Testis (tissue), 3 donors: Measurements from ENCODE around the gene PPP2CA. TPM values are rescaled to one million over a fixed set of nuclear protein-coding genes. Genes with fewer than 3 reads are reported as not detected.
A peak's percentile ranks its signal among the peaks of the same experiment; 100 is the strongest.

Source experiments
- DNase-seq: peaks from one replicate; pipeline ENCODE4 v3.0.0-alpha.2; 2019
- H3K27ac ChIP-seq, 2 donors: fragments of 200-600 bp; sonication (generic); one replicate each; pipeline ENCODE4 v1.5.1; 2019
- H3K27me3 ChIP-seq: fragments of 200-600 bp; sonication (generic); one replicate; pipeline ENCODE4 v1.5.1; 2019
- H3K36me3 ChIP-seq: fragments of 200-600 bp; sonication (generic); one replicate; pipeline ENCODE4 v1.5.1; 2017; ENCODE audit warnings: low read depth; ENCODE audit errors: missing control alignments
- H3K4me1 ChIP-seq: fragments of 200-600 bp; sonication (generic); one replicate; pipeline ENCODE4 v1.5.1; 2019
- H3K4me3 ChIP-seq, 2 donors: fragments of 200-600 bp; sonication (generic); one replicate each; pipeline ENCODE4 v1.5.1; 2017 to 2019
- H3K9me3 ChIP-seq: fragments of 200-600 bp; sonication (generic); one replicate; pipeline ENCODE4 v1.5.1; 2017
- CTCF ChIP-seq, 3 experiments: fragments of 450-650 bp in 2 of 3; fragments of 200-600 bp in 1 of 3; sonication (generic) in 1 of 3; IDR thresholded peaks; one replicate each; pipeline ENCODE4 v1.5.1; 2016 to 2019; ENCODE audit warnings: antibody characterized with exemption in 3 of 3, mild to moderate bottlenecking in 2 of 3, moderate library complexity in 1 of 3
- POLR2A ChIP-seq: fragments of 450-650 bp; IDR thresholded peaks from one replicate; pipeline ENCODE4 v1.6.1; 2017; ENCODE audit warnings: antibody characterized with exemption, mild to moderate bottlenecking, moderate library complexity
- WGBS, 2 donors: methylation state at CpG; one replicate each; pipeline ENCODE4 v1.1.5; 2018; 5-methylcytosine and 5-hydroxymethylcytosine counted together
- intact Hi-C: fragments of 100-400 bp; cut with DNase I; formaldehyde crosslinking; loops from one replicate; pipeline ENCODE4 v1.15.1; 2023; ENCODE audit warnings: low total_unique reads
- polyA plus RNA-seq: library from polyadenylated mRNA; stranded (reverse); fragments of 350-450 nt; fragmentation: Illumina TruSeq; extraction: RNeasy Lipid Tissue Mini Kit (QIAGEN cat#74804); gene quantifications from one replicate; pipeline ENCODE4 v1.2.3, GENCODE V29; 2014; ENCODE audit warnings: low read depth, low replicate concordance; ENCODE audit not compliant: insufficient read depth
- total RNA-seq, 2 donors: library from RNA; depleted of rRNA; stranded (reverse); fragments of >200 nt; gene quantifications; one replicate each; pipeline ENCODE4 v1.2.3, GENCODE V29; 2016

The PPP2CA gene
- total and polyA plus RNA-seq, 3 donors from 2014 or later: 105 to 214 (median 125) TPM

GRCh38 chr5:134228624-134229023 lies 2.8 kb upstream of the PPP2CA start:
- H3K9me3 ChIP-seq: no peaks in the 10 kb centered on the region
- no peak overlapping the region for H3K27ac ChIP-seq
- no peaks in the 10 kb centered on the region for H3K36me3 ChIP-seq
- no peak overlapping the region for H3K4me3 ChIP-seq
- TF ChIP-seq CTCF (IDR thresholded peaks at IDR 0.05) (no peak), POLR2A (no peak)
- H3K27me3 ChIP-seq: no peaks in the 10 kb centered on the region
- no peak for DNase-seq
- H3K4me1 ChIP-seq: peaks cover 6% of the 10 kb centered on the region
- intact Hi-C loops: no loop called here

- Histone ChIP-seq H3K4me1 (peaks cover 6% of the 10 kb centered on the region), H3K27ac (no peak overlapping the region), H3K27me3 (no peaks in the 10 kb centered on the region), H3K4me3 (no peak overlapping the region), H3K36me3 (no peaks in the 10 kb centered on the region), H3K9me3 (no peaks in the 10 kb centered on the region)
- TF ChIP-seq POLR2A (no peak), CTCF (IDR thresholded peaks at IDR 0.05) (no peak)
- intact Hi-C loops: no loop called here
- WGBS, 2 donors: 66 to 76% methylated on average over 3 of the region's 3 CpGs
- no peak for DNase-seq
Observed at GRCh38 chr5:134227776-134228175, 1.9 kb upstream of the PPP2CA start.

GRCh38 chr5:134227259-134227658 lies 1.4 kb upstream of the PPP2CA start:
- Histone ChIP-seq H3K27me3 (no peaks in the 10 kb centered on the region), H3K9me3 (no peaks in the 10 kb centered on the region), H3K4me3 (peak overlapping the region in 1 of 2 donors; percentile 85), H3K27ac (peak overlapping the region in 1 of 2 donors; percentile 100), H3K36me3 (no peaks in the 10 kb centered on the region), H3K4me1 (peaks cover 11% of the 10 kb centered on the region)
- DNase-seq: peak; percentile 42
- TF ChIP-seq POLR2A (no peak), CTCF (IDR thresholded peaks at IDR 0.05) (no peak)
- 32 to 44% methylated on average over 5 of the region's 5 CpGs for WGBS, 2 donors
- intact Hi-C loops: no loop called here

GRCh38 chr5:134226441-134227192 lies 744 bp upstream of the PPP2CA start:
- intact Hi-C loops: no loop called here
- Histone ChIP-seq H3K4me1 (peaks cover 17% of the 10 kb centered on the region), H3K27me3 (no peaks in the 10 kb centered on the region), H3K4me3 (peak overlapping the region; percentile 85 to 98), H3K27ac (peak overlapping the region; percentile 97 to 100), H3K36me3 (no peaks in the 10 kb centered on the region), H3K9me3 (no peaks in the 10 kb centered on the region)
- DNase-seq: no peak
- 3 to 8% methylated on average over 16 to 45 of the region's 51 CpGs for WGBS, 2 donors
- no peak for TF ChIP-seq CTCF (IDR thresholded peaks at IDR 0.05)
- no peak for TF ChIP-seq POLR2A
